Breast epithelium (tissue), 4 donors: ENCODE data around the gene NR6A1. TPM values are rescaled to one million over a fixed set of nuclear protein-coding genes. Genes with fewer than 3 reads are reported as not detected.
A peak's percentile ranks its signal among the peaks of the same experiment; 100 is the strongest.

ENCODE experiments used
- DNase-seq, 2 donors: peaks; one replicate each; pipeline ENCODE4 v3.0.0-alpha.2; 2019; ENCODE audit warnings: low spot score in 2 of 2
- H3K27ac ChIP-seq, 2 donors: fragments of 200-600 bp; sonication (generic) in 1 of 2; one replicate each; pipeline ENCODE4 v1.5.1; 2016 to 2019; ENCODE audit warnings: mild to moderate bottlenecking in 1 of 2
- H3K27me3 ChIP-seq, 2 donors: fragments of 200-600 bp; sonication (generic) in 1 of 2; one replicate each; pipeline versions ENCODE4 v1.5.1 to v1.6.0; 2017 to 2019; ENCODE audit warnings: control low read depth in 1 of 2, mild to moderate bottlenecking in 1 of 2
- H3K36me3 ChIP-seq: fragments of 200-600 bp; one replicate; pipeline ENCODE4 v1.5.1; 2019
- H3K4me1 ChIP-seq, 2 donors: fragments of 200-600 bp; sonication (generic); one replicate each; pipeline ENCODE4 v1.5.1; 2016 to 2019; ENCODE audit warnings: control low read depth in 1 of 2
- H3K4me3 ChIP-seq, 3 donors: fragments of 200-600 bp; sonication (generic); 1 replicate in 2 of 3; 2 replicates in 1 of 3; pipeline ENCODE4 v1.5.1; 2016 to 2019; ENCODE audit warnings: mild to moderate bottlenecking in 3 of 3, moderate library complexity in 2 of 3
- H3K9me3 ChIP-seq, 2 donors: fragments of 200-600 bp; sonication (generic) in 1 of 2; one replicate each; pipeline ENCODE4 v1.5.1; 2016 to 2019; ENCODE audit warnings: control low read depth in 1 of 2
- POLR2A ChIP-seq: fragments of 450-650 bp; IDR thresholded peaks from one replicate; pipeline ENCODE4 v1.6.1; 2016; ENCODE audit warnings: antibody characterized with exemption, mild to moderate bottlenecking, moderate library complexity
- POLR2AphosphoS5 ChIP-seq, 3 donors: sonication (generic); formaldehyde crosslinking; IDR thresholded peaks; one replicate each; pipeline ENCODE4 v1.6.1; 2017; ENCODE audit warnings: antibody characterized with exemption in 3 of 3
- intact Hi-C: fragments of 100-400 bp; cut with DNase I; formaldehyde crosslinking; loops from one replicate; pipeline ENCODE4 v1.15.1; 2023; ENCODE audit warnings: low total_unique reads
- total RNA-seq, 3 donors: library from RNA; depleted of rRNA; stranded (reverse); fragments of >200 nt; gene quantifications; one replicate each; pipeline ENCODE4 v1.1.0, GENCODE V29; 2016
- TF ChIP-seq, protein P1 (sequence below), 3 donors: fragments of 450-650 bp; IDR thresholded peaks; one replicate each; pipeline ENCODE4 v1.5.1; 2016 to 2017; ENCODE audit warnings: antibody characterized with exemption in 3 of 3, mild to moderate bottlenecking in 3 of 3, moderate library complexity in 3 of 3

Gene NR6A1
- total RNA-seq, 3 donors from 2014 or later = 1.3 to 5.3 (median 3.9) TPM

DNA sequence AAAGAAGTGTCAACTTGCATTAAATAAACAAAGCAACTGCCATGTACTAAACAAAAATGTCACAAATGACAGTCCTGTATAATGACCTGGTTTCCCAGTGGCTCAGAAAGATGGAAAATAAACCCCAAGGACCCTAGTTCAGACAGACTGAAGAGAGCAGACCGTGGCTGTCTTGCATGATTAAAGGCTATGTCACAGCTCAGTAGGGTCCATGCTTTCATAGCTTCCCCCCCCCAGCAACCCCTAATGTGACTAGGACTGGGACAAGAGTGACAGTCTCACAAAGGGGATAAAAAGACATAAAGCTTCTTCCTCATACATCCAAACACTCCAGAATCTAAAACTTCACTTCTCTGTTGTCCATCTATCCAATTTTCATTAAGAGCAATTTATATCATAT is 113.6 kb downstream of the NR6A1 start:
- intact Hi-C loops = no loop called here
- no peaks in the 10 kb centered on the region for H3K9me3 ChIP-seq
- H3K36me3 ChIP-seq = no peaks in the 10 kb centered on the region
- H3K4me1 ChIP-seq = no peaks in the 10 kb centered on the region
- peak overlapping the region; percentile 75 to 86 for H3K27ac ChIP-seq
- no peak overlapping the region for H3K4me3 ChIP-seq
- DNase-seq = no peak
- H3K27me3 ChIP-seq = no peaks in the 10 kb centered on the region
- TF ChIP-seq, protein P1, sequence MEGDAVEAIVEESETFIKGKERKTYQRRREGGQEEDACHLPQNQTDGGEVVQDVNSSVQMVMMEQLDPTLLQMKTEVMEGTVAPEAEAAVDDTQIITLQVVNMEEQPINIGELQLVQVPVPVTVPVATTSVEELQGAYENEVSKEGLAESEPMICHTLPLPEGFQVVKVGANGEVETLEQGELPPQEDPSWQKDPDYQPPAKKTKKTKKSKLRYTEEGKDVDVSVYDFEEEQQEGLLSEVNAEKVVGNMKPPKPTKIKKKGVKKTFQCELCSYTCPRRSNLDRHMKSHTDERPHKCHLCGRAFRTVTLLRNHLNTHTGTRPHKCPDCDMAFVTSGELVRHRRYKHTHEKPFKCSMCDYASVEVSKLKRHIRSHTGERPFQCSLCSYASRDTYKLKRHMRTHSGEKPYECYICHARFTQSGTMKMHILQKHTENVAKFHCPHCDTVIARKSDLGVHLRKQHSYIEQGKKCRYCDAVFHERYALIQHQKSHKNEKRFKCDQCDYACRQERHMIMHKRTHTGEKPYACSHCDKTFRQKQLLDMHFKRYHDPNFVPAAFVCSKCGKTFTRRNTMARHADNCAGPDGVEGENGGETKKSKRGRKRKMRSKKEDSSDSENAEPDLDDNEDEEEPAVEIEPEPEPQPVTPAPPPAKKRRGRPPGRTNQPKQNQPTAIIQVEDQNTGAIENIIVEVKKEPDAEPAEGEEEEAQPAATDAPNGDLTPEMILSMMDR (IDR thresholded peaks at IDR 0.05) = no peak
- TF ChIP-seq POLR2AphosphoS5 (IDR thresholded peaks at IDR 0.05) (no peak), POLR2A (no peak)

DNA sequence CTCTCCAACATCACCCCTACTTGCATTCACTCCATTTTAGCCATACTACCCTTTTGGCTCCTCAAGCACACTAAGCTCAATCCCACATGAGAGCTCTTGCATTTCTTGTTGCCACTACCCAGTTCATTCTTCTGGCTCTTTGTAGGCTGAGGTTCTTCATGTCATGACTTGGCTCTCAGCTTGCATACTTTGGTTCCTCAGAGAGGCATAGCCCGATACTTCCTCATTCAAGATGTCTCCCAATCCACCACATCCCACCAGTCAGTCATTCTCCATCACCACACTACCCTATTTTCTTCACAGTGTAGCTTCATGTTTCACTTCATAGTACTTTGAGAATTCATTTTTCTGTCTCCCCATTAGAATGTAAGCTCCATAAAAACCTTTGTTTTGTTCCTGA is 116.7 kb downstream of the NR6A1 start:
- DNase-seq = no peak
- Histone ChIP-seq H3K9me3 (no peaks in the 10 kb centered on the region), H3K4me3 (no peak overlapping the region), H3K27ac (no peak overlapping the region), H3K27me3 (no peaks in the 10 kb centered on the region), H3K4me1 (no peaks in the 10 kb centered on the region), H3K36me3 (no peaks in the 10 kb centered on the region)
- TF ChIP-seq, protein P1 (IDR thresholded peaks at IDR 0.05) = no peak
- intact Hi-C loops = no loop called here

DNA sequence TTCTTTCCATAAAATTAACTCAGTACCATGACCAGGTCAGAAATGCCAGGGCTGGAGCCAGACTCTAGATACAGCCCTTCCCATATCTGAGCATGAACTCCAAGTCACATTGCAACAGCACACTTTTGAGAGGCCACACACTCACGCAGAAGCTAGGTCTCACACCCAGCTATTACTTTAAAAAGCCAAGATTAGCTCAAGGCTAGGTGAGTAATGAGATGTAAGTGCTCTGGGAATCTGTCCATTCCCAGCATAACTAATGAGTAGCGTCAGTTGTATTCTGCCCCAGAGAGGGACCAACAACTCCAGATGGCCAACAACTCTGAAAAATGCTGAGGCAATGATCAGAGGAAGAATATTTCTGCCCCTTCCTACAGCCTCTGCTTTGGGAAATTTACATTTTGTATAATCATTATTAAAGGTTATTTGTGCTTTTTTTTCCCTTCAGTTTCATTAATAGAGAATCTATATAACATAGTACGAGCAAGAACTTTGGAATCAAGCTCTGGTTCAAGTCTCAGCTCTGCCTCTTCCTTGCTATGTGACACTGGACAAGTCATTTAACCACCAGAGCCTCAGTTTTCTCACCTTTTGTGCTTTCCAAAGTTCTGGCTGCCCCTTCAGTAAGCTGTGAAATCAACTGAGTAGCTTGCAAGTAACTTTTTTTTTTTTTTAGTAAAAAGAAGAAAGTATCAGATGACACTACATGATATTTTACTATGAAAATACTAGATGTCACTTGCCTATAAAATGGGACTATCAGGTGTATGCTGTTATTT is 118.3 kb downstream of the NR6A1 start:
- H3K4me3 ChIP-seq = no peak overlapping the region
- H3K4me1 ChIP-seq = no peaks in the 10 kb centered on the region
- no peak for DNase-seq
- TF ChIP-seq POLR2AphosphoS5 (IDR thresholded peaks at IDR 0.05) (no peak), POLR2A (no peak)
- TF ChIP-seq, protein P1 (IDR thresholded peaks at IDR 0.05) = no peak
- H3K27ac ChIP-seq = no peak overlapping the region
- H3K27me3 ChIP-seq = no peaks in the 10 kb centered on the region
- intact Hi-C loops = no loop called here
- no peaks in the 10 kb centered on the region for H3K36me3 ChIP-seq
- no peaks in the 10 kb centered on the region for H3K9me3 ChIP-seq

DNA sequence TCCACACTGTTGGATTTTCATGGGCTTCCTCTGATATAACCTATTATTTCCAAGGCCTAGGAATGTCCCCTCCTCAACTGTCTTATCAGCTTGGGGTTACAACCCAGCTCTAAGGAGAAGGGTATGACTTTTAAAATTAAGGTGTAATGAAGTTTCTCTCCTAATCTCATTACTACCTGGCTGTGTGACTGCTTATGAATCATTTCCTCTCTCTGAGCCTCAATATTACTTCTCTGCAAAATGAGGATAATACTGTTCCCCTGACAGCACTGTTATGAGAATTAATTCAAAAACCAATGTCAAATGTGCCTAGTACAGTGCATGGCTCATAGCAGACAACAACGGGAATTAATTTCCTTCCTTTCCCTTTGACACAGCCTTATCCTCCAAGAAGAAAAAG is 118.9 kb downstream of the NR6A1 start:
- Histone ChIP-seq H3K4me3 (no peak overlapping the region), H3K36me3 (no peaks in the 10 kb centered on the region), H3K9me3 (no peaks in the 10 kb centered on the region), H3K27me3 (no peaks in the 10 kb centered on the region), H3K4me1 (no peaks in the 10 kb centered on the region), H3K27ac (no peak overlapping the region)
- no peak for DNase-seq
- TF ChIP-seq, protein P1 (IDR thresholded peaks at IDR 0.05) = no peak
- TF ChIP-seq POLR2A = no peak
- TF ChIP-seq POLR2AphosphoS5 (IDR thresholded peaks at IDR 0.05) = no peak
- intact Hi-C loops = no loop called here

DNA sequence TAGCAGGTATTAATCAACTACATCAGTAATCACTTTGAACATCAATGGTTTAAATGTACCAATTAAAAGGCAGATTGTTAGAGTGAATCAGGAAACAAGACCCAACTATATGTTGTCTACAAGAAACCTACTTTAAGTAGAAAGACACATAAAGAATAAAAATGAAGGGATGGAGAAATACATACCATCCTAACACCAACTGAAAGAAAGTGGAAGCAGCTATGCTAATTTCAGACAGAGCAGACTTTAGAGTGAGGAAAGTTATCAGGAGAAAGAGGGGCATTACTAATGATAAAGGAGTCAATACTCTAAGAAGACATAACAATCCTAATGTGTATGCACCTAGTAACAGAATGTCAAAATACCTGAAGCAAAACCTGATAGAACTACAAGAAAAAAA is 125.8 kb downstream of the NR6A1 start:
- Histone ChIP-seq H3K27ac (no peak overlapping the region), H3K4me3 (no peak overlapping the region), H3K4me1 (no peaks in the 10 kb centered on the region), H3K27me3 (no peaks in the 10 kb centered on the region), H3K36me3 (no peaks in the 10 kb centered on the region), H3K9me3 (no peaks in the 10 kb centered on the region)
- intact Hi-C loops = no loop called here
- DNase-seq = no peak
- no peak for TF ChIP-seq POLR2AphosphoS5 (IDR thresholded peaks at IDR 0.05)
- TF ChIP-seq, protein P1 (IDR thresholded peaks at IDR 0.05) = no peak
- no peak for TF ChIP-seq POLR2A
